Hematopoietic multipotent progenitor cell treated with erythropoietin and hydrocortisone succinate and interleukin-3 and kit ligand, for 17 days (in vitro differentiated cells): ENCODE measurements around the gene ZDHHC21.

Experiments used
- DNase-seq: peaks from one replicate; pipeline ENCODE4 v3.0.0-alpha.2; 2015; ENCODE audit warnings: low spot score

Gene ZDHHC21, protein sequence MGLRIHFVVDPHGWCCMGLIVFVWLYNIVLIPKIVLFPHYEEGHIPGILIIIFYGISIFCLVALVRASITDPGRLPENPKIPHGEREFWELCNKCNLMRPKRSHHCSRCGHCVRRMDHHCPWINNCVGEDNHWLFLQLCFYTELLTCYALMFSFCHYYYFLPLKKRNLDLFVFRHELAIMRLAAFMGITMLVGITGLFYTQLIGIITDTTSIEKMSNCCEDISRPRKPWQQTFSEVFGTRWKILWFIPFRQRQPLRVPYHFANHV

DNA sequence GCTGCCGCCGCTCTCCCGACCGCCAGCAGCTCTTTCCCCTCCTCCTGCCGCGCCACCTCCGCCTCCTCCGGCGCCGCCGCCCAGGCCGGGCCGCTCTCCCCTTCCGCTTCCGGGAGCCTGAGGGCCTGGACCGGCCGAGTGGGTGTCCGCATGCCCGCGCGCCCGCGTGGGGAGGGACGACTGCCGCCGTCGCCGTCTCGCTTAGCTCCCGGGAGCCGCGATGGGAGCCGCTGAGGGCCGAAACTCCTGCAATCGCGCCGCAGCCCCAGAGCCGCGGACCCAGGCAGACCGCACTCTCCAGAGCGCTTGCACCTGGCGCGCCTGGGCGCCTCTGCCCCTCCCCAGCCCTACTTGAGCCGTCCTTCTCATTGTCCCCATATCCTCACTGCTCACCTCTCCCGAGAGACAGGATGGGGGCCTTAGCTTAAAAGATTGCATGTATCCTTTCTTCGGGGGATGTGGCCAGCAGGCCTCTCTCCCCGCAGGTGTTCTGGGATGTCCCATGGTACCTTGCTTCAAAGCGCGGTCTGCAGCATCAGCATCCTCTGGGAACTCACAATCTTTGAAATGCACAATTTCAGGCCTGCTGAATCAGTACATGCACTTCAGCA is at the start of gene ZDHHC21:
Gene ZDHHC21, minus strand, starts transcription at position 182 of the 611 bp plus-strand sequence. CDS start 19,092 bp downstream, outside the sequence.
- no peak for DNase-seq

DNA sequence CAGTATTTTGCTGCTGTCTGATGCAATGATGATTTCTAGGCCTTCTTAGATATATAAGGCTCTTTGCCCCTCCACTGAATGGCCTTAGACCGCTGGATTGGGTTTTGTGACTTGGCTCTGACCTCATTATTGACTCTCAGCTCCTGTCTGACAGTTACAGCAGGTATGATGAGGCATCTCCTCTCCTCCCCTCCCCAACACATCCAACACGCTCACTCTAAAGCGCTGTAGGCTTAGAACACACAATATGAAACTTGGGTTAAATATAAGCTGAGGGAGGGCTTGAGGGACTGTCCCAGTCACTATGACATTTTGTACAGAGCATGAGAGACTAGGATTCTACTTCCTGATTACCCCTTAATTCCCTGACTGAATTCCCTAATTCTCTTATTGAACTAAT is 48.1 kb upstream of the ZDHHC21 start:
- no peak for DNase-seq

DNA sequence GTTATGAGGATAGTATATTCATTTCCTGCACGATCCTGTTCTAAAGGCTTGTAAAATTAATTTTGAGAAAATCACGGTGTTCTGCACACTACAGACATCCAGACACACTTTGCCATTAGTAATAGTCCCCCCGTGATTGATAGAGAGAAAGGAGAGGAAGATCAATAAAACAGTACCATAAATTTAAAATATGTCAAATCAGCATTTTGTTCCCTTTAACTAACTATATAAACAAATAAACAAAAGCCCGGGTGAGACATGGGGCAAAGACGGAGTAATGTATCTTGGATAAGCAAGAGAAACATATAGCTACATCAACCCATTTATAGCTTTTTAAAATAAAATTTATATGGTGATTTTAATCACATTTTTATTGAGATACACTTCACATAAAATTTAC is 39.9 kb upstream of the ZDHHC21 start:
- no peak for DNase-seq

DNA sequence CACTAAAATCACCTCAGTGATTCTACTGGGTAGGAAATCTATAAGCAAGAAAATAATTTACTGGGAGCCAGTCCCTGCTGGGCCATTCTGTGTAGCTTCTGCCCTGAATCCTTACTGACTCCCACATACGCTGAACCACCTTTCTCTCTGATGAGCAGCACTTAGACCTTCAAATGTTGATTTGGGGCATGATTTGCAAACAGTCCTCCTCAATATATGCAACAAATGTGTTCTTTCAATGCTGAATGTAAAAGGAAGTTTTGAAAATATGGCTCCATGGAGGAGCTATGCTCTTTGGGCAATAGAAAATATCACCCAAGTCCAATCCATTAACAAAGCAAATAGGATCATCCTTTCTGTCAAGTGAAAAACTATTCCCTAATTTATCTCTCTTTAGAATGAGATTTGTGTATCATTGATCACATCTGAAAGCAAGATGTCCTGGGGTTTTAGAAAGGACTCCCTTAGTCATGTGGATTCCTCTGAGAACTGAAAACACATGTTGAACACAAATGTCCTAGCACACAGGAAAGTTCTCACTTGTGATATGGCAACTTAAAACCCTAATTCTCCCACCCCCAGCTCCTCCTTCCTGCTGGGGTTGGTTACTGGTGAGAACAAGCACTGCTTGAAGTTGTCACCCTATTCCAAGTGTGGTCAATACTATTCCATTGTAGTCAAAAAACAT is 38.2 kb upstream of the ZDHHC21 start:
- DNase-seq: no peak

DNA sequence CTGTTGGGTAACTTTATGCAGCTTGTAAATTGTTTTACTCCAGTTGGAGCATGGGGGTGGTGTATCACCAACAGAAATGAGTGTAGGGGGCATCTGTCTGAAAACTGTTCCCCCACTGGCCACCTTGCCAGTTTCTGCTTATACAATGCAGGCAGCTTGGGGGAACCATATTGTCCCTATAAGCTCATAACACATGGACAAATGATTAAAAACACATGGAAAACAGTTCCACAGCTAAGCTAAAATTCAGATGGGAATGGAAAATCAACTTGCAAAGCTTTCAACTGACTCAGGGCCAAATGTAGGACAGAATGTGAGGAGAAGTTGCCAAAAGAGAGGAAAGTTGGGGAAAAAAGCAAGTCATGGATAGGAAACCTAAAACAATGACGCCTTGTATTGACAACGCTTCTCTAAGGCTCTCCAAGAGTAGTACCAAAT is 37.2 kb upstream of the ZDHHC21 start:
- DNase-seq: no peak

DNA sequence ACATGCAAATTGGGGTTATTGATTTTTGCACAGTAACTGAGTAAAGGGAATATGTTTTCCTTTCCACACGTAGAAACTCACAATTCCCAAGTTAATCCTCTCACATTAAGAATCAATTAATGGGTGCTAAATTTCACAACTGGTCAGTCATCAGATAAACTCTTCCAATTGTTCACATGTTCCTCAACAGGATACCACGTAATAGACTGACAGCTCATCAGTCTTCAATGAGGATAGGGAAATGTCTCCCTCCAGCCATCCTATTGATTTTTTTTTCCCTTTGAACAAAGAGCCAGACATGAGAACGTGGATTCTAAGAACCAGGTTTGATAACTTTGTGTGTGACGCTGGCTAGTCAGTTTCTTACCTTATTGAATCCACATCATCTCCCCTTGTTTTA is 30.1 kb upstream of the ZDHHC21 start:
- DNase-seq: no peak

DNA sequence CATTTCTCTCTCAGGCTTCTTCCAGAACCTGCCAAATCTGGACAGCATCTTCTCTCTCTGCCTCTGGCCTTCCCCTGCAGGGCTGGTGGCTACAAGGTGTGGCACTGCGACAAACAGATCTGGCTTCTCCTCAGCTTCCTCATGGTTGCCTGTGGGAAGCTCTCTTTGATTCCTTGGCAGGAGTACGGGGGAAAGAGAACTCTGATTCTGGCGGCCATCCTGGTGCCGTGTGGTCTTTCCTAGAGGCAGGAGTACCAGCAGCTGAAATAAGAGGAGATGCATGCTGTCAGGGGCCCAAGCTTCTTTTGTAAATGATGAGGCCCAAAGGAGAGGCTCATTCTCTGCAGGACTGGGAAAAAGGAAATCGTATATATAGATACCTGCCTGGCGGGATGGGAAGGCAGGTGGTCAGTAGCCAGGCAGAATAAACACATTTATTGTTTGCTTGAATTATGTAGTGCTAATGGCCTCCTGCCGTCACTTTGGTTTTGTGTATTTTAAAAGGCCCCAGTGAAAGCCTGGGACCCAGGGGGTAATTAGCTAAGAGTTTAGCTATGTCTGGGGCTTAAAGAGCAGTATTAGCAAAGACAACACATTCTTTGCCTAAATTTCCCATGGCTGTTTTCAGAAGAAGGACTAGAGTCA is 29.3 kb upstream of the ZDHHC21 start, which contains the start of gene CER1:
Gene CER1, minus strand, starts transcription at position 343 of the 645 bp plus-strand sequence. Its CDS starts 61 bp downstream, at position 282.
- DNase-seq: no peak

DNA sequence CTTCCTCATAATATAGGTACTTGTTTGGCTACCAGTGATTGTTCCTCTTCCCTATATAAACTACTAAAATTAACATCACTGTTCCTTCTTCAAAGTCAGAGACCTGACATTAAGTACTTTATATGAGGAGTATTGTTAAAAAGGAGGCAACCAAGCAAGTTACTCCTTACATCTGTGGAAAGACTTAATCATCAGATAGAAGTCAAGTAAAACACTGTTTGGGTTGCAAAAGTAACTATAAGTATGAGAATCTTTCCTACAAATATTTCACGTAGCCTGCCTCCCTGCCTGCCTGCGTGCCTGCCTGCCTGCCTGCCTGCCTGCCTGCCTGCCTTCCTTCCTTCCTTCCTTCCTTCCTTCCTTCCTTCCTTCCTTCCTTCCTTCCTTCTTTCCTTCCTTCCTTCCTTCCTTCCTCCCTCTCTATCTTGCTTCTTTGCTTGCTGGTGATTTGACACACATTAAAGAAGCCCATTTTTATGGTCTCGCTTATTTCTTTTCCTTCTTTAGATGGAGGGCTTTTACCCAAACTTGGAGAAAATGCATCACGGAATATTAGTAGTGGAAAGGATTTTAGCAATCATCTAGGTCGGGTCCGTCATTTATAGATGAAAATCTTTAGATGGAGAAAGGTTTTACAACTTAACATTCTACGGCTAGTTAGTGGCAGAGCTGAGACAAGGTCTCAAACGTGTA is 26.1 kb upstream of the ZDHHC21 start:
- DNase-seq: no peak

DNA sequence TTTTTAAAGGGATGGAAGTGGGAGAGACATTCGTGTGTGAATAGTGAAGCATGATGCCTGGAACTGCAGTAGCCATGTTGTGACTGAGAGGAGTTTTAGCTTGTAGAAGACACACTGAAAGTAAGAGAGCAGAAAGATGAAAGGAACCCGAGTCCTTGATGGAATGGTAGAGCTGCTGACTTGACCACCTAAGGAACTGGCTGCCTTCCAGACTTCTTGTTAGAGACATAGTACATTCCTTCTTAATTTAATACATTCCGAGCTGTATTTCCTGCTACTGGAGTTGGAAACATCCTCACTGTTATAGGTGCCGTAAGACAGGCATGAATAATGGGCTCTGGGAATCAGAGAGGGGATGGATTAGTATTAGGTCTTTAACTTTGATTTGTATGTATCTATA is 21.9 kb upstream of the ZDHHC21 start:
- no peak for DNase-seq

DNA sequence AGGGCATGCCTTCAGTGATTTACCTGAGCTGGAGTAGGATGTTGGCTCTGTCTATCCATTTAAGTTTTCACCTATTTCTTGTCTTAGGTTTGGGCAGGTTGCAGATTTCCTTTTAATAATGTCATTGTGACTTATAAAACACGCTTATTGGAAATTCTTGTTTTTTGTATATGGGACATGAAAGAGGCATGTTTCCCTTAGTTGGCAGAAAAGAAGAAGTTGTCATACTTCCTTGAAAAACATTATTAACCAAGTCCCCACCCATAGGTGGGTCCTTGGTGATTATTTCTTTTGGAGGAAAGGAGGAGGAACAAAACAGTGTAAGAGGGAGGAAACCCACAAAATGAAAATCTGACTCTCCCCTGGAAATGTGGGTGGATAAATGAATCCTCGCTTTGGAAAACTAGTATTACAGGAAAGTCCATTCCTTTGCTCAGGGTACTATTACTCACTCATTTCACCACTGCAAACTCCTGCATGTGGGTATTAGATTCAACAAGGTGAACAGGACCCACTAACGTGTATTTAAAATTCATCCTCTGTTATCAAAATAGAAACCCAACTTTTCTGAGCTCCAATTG is 20.0 kb upstream of the ZDHHC21 start:
- no peak for DNase-seq

DNA sequence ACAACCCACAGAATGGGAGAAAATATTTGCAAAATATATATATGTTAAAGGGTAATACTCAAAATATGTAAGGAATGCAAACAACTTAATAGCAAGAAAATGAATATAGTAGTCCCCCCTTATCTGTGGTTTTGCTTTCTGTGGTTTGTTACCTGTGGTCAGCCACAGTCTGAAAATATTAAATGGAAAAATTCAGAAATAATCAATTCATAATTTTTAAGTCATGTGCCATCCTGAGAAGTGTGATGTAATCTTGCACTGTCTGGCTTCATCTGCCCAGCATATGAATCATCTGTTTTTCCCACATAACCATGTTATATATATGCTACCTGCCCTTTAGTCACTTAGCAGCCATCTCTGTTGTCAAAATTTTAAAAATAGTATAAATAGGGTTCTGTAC is 17.6 kb upstream of the ZDHHC21 start:
- DNase-seq: no peak

DNA sequence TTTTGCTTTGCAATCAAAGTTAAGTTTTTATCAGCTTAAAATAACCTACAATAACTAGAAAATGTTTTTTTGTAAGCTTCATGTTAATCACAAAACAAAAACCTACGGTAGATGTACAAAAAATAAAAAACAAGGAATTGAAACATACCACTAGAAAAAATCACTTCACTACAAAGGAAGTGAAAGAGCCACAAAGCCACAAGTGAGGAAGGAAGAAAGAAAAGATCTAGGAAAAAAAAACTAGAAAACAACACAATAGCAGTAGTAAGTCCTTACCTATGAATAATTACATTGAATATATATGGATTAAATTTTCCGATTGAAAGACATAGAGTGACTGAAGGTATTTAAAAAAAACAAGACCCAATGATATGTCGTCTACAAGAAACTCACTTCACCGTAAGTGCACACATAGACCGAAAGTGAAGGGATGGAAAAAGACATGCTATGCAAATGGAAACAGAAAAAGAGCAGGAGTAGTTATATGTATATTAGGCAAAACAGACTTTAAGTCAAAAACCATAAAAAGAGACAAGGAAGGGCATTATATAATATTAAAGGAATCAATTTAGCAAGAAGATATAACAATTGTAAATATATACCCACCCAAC is 13.4 kb upstream of the ZDHHC21 start:
- DNase-seq: no peak

DNA sequence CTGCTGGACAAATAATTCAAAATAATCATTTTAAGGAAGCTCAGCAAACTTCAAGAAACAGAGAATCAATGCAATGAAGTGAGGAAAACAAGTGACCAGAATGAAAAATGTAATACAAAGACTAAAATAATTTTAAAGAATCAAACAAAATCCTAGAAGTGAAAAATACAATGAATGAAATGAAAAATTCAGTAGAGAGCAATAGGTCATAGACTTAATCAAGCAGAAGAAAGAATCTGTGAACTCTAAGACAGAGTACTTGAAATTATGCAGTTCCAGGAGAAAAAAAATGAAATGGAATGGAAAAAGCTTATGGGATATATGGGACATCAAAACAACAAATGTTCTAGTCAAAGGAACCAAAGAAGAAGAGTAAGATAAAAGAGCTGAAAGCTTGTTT is 11.8 kb upstream of the ZDHHC21 start:
- no peak for DNase-seq

DNA sequence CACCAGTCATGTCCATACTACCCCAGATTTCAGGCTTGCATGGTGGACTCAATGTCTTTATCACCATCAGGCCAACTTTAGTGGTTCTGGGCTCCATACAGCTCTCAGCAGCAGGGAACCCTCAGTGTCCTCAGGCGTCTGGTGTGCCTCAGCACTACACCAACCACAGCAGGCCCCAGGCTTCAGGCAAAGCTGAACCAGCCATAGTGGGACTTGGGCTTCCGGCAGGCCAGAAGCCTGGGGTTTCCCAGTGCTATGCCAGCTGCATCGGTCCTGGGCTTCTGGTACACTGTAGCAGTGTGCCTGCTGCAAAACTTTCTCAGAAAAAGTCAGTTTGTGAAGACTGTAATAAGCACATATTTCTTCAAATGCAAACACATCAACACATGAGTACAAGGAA is 11.0 kb upstream of the ZDHHC21 start:
- DNase-seq: no peak

DNA sequence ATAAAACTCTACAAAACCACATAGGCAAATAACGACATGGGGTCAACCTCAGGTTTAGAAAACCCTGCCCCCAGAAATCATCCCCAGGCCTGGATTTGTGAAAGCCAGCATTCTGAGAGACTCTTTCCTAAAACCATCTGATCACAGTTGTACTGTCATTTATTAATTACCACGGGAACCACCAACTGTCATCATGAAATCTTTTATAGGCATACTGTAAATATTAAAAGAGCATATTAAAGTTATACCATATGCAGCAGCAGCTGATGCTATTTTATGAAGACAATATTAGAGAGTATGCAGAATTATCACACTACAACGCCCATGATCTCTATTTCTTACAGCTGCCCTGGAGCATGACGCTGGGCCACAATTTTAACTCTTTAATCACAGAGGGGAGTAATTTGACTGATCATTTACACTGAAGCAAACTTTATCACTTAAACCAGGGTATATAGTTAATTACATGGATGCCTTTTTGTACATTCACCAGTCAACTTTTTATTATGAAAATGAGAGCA is 9.0 kb upstream of the ZDHHC21 start:
- no peak for DNase-seq

DNA sequence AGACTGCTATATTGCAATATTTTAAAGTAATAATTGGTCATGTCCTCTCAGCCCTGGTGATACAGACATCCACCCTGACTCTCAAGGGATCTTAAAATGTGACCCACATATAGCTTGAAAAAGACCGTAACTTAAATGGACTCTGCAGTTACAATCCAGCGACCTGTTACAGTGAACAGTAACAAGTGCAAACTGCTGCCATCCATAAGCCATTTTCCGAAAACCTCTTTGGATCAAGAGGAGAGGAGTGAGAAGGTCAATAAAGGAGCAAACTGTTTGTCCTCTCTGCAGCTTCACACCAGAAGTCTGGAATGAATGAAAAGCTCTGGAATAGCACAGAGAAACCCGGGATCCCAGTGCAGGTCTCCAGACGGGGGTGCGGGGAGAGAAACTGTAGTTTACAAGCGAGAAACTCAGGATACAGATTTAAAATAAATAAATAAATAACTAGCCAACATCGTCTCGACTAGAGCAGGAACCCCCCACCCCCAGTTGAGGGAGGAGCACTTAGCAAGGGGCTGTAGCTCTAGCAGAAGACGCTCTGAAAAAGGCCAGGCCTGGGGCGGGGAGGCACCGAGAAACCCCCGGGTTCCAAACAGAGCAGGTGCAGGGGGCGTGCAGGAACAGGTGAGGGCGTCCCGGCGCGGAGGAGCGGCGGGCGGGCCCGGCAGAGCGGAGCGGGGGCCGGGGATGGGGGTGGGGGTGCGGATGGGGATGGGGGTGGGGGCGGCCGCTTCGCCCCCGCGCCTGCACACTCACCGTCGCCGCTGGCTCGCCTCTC is 572 bp downstream of the ZDHHC21 start:
- no peak for DNase-seq

DNA sequence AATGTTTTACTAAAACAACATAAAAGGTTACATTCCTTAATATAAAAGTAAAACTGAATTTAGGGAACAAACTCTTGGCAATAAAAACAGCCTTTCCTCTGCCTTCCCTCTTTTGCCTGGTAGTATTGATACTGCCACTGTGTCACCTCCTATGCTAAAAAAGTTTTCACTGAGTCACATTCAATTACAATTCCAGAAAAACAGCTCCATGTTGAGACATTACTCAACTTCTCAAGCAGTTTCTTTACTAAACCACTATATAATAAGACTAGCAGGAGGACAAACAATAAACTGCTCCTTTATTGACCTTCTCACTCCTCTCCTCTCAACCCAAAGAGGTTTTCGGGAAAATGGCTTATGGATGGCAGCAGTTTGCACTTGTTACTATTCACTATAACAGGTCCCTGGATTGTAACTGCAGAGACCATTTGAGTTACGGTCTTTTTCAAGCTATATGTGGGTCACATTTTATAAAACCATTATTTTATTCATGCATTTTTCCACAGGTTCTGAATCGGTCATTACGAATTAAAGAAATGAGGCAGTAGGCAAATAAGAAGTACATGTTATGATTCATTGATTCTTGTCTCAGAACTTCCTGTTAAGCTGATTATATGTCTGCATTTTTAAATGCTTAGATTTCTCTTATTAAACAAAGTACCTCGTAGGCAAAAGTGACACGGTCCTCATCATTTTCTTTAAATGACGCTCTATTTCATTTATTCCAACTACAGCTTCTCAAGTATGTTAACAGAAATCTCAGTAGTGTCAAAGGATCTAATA is 2.1 kb downstream of the ZDHHC21 start:
- no peak for DNase-seq

DNA sequence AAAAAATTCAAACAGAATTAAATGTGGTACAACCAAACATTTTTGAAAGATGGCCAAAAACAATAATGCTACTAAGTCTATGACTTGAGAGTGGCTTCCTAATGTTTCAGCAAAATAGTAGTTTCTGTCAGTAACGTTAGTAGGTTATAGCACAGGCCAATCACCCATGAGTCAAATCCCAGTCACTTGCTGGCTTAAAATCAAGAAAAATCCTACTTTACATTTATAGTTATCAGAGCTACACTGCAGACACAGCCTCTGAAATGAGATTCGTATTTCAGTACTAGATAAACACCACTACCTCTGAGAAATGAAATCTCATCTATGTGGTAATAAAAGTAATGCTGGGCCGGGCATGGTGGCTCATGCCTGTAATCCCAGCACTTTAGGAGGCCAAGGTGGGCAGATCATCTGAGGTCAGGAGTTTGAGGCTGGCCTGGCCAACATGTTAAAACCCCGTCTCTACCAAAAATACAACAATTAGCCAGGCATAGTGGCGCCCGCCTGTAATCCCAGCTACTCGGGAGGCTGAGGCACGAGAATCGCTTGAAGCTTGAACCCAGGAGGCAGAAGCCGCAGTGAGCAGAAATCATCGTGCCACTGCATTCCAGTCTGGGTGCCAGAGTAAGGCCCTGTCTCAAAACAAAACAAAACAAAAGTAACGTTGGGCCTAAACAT is 6.1 kb downstream of the ZDHHC21 start:
- DNase-seq: no peak

DNA sequence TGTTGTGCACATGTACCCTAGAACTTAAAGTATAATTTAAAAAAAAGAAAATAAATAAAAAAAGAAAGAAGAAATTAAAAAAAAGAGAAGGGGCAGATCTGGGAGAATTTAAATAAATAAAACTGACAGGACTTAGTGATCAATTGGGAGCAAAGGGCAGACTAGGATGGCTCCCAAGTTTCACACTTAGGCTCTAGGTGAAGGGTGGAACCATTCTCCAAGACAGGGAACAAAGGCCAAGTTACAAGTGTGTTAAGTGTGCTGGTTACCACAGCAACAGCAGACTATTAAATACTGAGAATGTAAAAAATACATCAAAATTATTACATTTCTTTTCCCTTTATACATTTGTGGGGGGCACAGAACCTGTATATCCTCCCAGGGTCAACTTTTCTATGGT is 7.1 kb downstream of the ZDHHC21 start:
- DNase-seq: no peak
